Peyer's patch (tissue), 4 donors: ENCODE results near the gene BMP5.

Experiments used
- CTCF ChIP-seq, 6 experiments: fragments of 450-650 bp in 4 of 6; fragments of 200-600 bp in 2 of 6; sonication (generic) in 1 of 6; IDR thresholded peaks; one replicate each; pipeline ENCODE4 v1.5.1; 2017 to 2019; ENCODE audit warnings: antibody characterized with exemption in 6 of 6, mild to moderate bottlenecking in 3 of 6, moderate library complexity in 1 of 6
- POLR2A ChIP-seq, 2 donors: fragments of 450-650 bp; IDR thresholded peaks; one replicate each; pipeline ENCODE4 v1.5.1; 2017; ENCODE audit warnings: antibody characterized with exemption in 2 of 2, mild to moderate bottlenecking in 2 of 2, moderate library complexity in 2 of 2

GRCh38 chr6:55874316-55874715 is 1.1 kb downstream of the BMP5 start:
- TF ChIP-seq POLR2A (IDR thresholded peaks at IDR 0.05): no peak
- TF ChIP-seq CTCF (IDR thresholded peaks at IDR 0.05): no peak
